ENCODE measurements around the gene DROSHA.

DROSHA gene

GRCh38 chr5:31404325-31404724 is 127.6 kb downstream of the DROSHA start:
- Histone ChIP-seq H3F3A (ENCODE audit: control insufficient read depth, insufficient read depth) (no peaks in the 10 kb centered on the region), H3K4me2 (ENCODE audit: low read length) (no peak overlapping the region), H3K27ac (ENCODE audit: low read depth, low read length) (no peak overlapping the region), H3K4me1 (ENCODE audit: control insufficient read depth, low read length) (no peaks in the 10 kb centered on the region), H3K4me3 (ENCODE audit: low read length) (no peak overlapping the region), H3K27me3 (ENCODE audit: control insufficient read depth, low read length) (no peaks in the 10 kb centered on the region), H3K9me3 (ENCODE audit: control insufficient read depth, insufficient read depth, low read length) (no peaks in the 10 kb centered on the region), H3K9me2 (replicated peaks; ENCODE audit: control insufficient read depth, low read length) (no peaks in the 10 kb centered on the region), H4K20me1 (ENCODE audit: control insufficient read depth, insufficient read depth, low read depth, low read length) (no peaks in the 10 kb centered on the region), H3K36me3 (ENCODE audit: control insufficient read depth, low read length) (peaks cover 56% of the 10 kb centered on the region), H3K79me2 (ENCODE audit: control insufficient read depth, low read length) (no peaks in the 10 kb centered on the region)
- TF ChIP-seq CTCF (IDR thresholded peaks at IDR 0.05; ENCODE audit: low read depth, low read length, poor library complexity, severe bottlenecking) (no peak), EZH2phosphoT487 (IDR thresholded peaks at IDR 0.05; ENCODE audit: borderline replicate concordance, low read length) (no peak)

- H3F3A ChIP-seq (ENCODE audit: control insufficient read depth, insufficient read depth): no peaks in the 10 kb centered on the region
- H3K4me2 ChIP-seq (ENCODE audit: low read length): no peak overlapping the region
- no peaks in the 10 kb centered on the region for H3K79me2 ChIP-seq (ENCODE audit: control insufficient read depth, low read length)
- H3K27me3 ChIP-seq (ENCODE audit: control insufficient read depth, low read length): no peaks in the 10 kb centered on the region
- H3K9me2 ChIP-seq (replicated peaks; ENCODE audit: control insufficient read depth, low read length): no peaks in the 10 kb centered on the region
- no peak for TF ChIP-seq EZH2phosphoT487 (IDR thresholded peaks at IDR 0.05; ENCODE audit: borderline replicate concordance, low read length)
- TF ChIP-seq CTCF (IDR thresholded peaks at IDR 0.05; ENCODE audit: low read depth, low read length, poor library complexity, severe bottlenecking): no peak
- no peaks in the 10 kb centered on the region for H3K9me3 ChIP-seq (ENCODE audit: control insufficient read depth, insufficient read depth, low read length)
- no peaks in the 10 kb centered on the region for H3K4me1 ChIP-seq (ENCODE audit: control insufficient read depth, low read length)
- H3K36me3 ChIP-seq (ENCODE audit: control insufficient read depth, low read length): peaks cover 31% of the 10 kb centered on the region
- no peak overlapping the region for H3K27ac ChIP-seq (ENCODE audit: low read depth, low read length)
- no peaks in the 10 kb centered on the region for H4K20me1 ChIP-seq (ENCODE audit: control insufficient read depth, insufficient read depth, low read depth, low read length)
- H3K4me3 ChIP-seq (ENCODE audit: low read length): no peak overlapping the region
Observed at GRCh38 chr5:31401691-31402090, 130.2 kb downstream of the DROSHA start.

- H3K27ac ChIP-seq (ENCODE audit: low read depth, low read length): no peak overlapping the region
- no peak for TF ChIP-seq CTCF (IDR thresholded peaks at IDR 0.05; ENCODE audit: low read depth, low read length, poor library complexity, severe bottlenecking)
- TF ChIP-seq EZH2phosphoT487 (IDR thresholded peaks at IDR 0.05; ENCODE audit: borderline replicate concordance, low read length): no peak
- no peaks in the 10 kb centered on the region for H3K79me2 ChIP-seq (ENCODE audit: control insufficient read depth, low read length)
- H3K4me1 ChIP-seq (ENCODE audit: control insufficient read depth, low read length): no peaks in the 10 kb centered on the region
- no peaks in the 10 kb centered on the region for H3K9me2 ChIP-seq (replicated peaks; ENCODE audit: control insufficient read depth, low read length)
- peaks cover 13% of the 10 kb centered on the region for H3K36me3 ChIP-seq (ENCODE audit: control insufficient read depth, low read length)
- H3K4me3 ChIP-seq (ENCODE audit: low read length): no peak overlapping the region
- H3F3A ChIP-seq (ENCODE audit: control insufficient read depth, insufficient read depth): no peaks in the 10 kb centered on the region
- H4K20me1 ChIP-seq (ENCODE audit: control insufficient read depth, insufficient read depth, low read depth, low read length): no peaks in the 10 kb centered on the region
- no peaks in the 10 kb centered on the region for H3K27me3 ChIP-seq (ENCODE audit: control insufficient read depth, low read length)
- H3K9me3 ChIP-seq (ENCODE audit: control insufficient read depth, insufficient read depth, low read length): no peaks in the 10 kb centered on the region
- H3K4me2 ChIP-seq (ENCODE audit: low read length): no peak overlapping the region
Observed at GRCh38 chr5:31397926-31398557, 133.9 kb downstream of the DROSHA start.
